NCI-H226 (cell line): Measurements from ENCODE around the gene ATOSB.

ENCODE experiments used
- DNase-seq: peaks from one replicate; pipeline ENCODE4 v3.0.0-alpha.2; 2015

The ATOSB gene

GRCh38 chr9:35079426-35080341 is 36.0 kb downstream of the ATOSB start, which contains the start of gene FANCG:
TSS of gene FANCG (minus strand) at chr9:35079942. CDS start at chr9:35079524, 418 bp downstream.
- DNase-seq = peak; percentile 73

GRCh38 chr9:35079041-35079425 is 36.6 kb downstream of the ATOSB start:
- no peak for DNase-seq

DNA sequence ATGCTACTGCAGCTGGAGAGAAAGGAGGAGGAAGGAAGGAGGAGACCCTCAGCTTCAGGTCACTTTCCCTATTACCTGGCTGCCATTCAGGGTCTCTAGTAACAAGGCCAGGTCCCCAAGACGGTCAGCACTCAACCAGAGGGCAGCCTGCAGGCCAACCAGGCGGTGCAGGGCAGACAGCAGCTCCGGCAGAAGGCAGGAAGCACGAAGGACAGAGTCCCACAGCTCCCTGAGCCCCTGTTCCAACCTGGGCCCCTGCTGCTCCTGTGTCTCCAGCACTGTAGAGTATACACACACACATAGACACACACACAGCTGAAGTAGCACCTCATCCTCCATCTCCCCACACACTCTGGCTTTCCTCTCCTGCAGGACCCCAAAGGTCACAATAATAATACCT is 37.6 kb downstream of the ATOSB start:
- no peak for DNase-seq

GRCh38 chr9:35076848-35077247 is 38.8 kb downstream of the ATOSB start:
- no peak for DNase-seq

- no peak for DNase-seq
Observed at GRCh38 chr9:35075358-35075757, 40.3 kb downstream of the ATOSB start.

DNA sequence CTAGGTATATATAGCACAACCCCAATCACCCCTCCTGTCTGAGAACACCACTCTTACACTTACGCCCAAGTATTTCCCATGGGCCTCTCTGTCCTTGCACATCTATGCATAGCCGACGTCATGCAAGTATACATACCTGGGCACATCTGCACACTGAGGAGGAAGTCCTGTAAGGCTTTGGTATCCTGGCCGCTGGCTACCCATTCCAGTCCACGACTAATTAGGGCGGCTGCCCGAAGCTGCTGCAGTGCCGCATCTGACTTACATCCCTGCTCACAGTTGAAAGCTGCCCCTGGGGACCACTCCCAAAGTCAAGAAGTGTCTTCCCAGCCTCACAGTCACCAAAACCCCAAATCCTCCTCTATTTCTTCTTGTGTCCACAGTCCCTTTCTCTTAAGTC is 40.9 kb downstream of the ATOSB start:
- DNase-seq = no peak

DNA sequence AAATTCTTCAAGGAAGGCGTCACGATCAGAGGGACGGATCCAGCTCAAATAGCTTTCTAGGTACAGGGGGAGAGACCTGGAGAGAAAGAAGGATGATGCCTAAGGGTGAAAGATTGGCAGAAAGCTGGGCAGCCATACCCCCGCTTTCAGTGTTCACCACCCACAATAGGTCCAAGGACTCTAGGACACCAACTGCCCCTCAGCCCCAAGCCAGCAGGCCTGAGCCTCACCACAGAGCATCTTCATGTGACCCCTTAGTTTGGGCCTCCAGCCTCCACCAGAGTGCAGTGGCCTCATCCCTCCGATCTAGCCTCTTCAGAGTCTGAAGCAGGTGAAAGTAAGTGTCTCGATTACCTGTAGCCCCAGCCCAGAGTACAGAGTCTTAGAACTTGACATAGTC is 41.5 kb downstream of the ATOSB start:
- no peak for DNase-seq

- no peak for DNase-seq
Observed at GRCh38 chr9:35073279-35073612, 42.4 kb downstream of the ATOSB start.

- DNase-seq = peak; percentile 91
Observed at GRCh38 chr9:35072461-35073278, 43.0 kb downstream of the ATOSB start, which contains the start of gene VCP. TSS of gene VCP (minus strand) at chr9:35072625. CDS start at chr9:35072353, 272 bp downstream.

DNA sequence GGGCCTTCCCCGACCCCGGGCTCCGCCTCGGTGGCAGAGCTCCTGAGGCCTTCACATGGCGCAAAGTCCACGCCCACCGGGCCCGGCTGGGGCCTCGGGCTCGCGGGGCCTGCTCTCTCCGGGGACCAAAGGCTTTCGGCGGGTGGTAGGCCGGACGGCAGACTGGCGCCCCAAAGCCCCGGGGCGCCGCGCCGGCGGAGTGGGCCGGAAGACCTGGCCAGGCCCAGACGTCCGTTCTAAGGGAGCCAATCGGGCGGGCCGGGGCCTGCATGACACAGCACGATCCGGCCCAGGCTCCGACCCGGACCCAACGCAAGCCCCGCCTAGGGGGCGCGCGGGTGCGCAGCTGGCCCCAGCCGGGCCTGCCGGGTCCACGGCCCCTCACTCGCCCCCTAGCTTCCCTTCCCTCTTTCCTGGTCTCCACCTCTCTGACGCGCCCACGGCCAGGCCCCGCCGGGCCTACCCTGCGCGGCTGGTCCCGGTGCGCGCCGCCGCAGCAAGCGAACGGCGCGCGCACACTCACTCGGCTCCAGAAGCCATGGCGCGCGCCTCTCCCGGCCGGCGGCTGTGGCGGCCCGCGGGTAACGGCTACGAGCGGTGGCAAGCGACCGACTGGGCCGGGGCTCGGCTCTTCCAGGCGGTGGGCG is 43.7 kb downstream of the ATOSB start:
- DNase-seq = peak; percentile 82

- DNase-seq = no peak
Observed at GRCh38 chr9:35070823-35071813, 44.5 kb downstream of the ATOSB start.

- DNase-seq = no peak
Observed at GRCh38 chr9:35069020-35069419, 46.6 kb downstream of the ATOSB start.

DNA sequence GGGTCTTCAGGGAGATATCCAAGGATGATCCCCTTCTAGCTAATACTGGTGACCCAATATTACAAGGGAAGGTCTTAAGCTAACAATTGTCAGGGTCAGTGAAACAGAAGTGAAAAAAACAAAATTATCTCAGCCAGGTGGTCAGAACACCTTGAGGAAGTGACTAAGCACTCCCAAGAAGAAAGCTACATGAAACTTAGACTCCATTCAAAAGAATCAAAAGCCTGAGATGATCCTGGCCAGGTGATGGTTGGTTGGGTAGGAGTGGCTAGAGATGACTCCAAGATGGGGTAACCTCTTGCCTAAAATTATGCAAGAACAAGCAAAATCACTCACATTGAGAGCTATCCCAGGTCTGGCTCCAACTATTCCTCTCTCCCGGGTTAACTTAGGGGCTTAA is 48.6 kb downstream of the ATOSB start:
- no peak for DNase-seq

GRCh38 chr9:35060548-35061207 is 55.0 kb downstream of the ATOSB start:
- no peak for DNase-seq

- DNase-seq = no peak
Observed at GRCh38 chr9:35059438-35059837, 56.2 kb downstream of the ATOSB start.

- DNase-seq = no peak
Observed at GRCh38 chr9:35057271-35057620, 58.4 kb downstream of the ATOSB start.

- DNase-seq = no peak
Observed at GRCh38 chr9:35056571-35057270, 58.9 kb downstream of the ATOSB start.

DNA sequence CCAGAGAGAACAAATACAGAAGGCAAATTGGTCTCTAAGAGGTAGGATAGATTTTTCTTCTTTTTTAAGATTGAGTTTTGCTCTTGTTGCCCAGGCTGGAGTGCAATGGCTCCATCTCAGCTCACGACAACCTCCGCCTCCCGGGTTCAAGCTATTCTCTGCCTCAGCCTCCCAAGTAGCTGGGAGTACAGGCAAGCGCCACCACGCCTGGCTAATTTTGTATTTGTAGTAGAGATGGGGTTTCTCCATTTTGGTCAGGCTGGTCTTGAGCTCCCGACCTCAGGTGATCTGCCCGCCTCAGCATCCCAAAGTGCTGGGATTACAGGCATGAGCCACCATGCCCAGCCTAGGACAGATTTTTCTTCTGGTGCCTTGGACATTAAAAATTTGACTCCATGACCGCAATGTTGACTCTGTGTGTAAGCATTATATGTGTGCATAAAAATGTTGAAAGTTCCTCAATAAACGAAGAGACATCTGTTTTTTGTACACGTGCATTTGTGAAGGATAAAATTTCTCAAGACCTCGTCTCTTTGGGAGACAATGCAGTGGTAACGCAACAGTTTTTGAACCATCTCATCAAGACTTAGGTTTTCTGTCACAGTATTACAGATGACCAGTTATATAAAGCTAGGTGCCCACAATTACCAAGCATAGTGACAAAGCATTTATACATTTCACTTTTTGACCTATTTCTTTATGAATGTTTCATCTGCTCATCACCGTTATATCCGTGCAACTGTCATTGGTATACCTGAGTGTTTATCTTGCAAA is 60.6 kb downstream of the ATOSB start:
- no peak for DNase-seq

- DNase-seq = no peak
Observed at GRCh38 chr9:35054185-35054835, 61.4 kb downstream of the ATOSB start.
